Vagina (tissue), 2 donors: ENCODE measurements around the gene C17orf107. TPM values are rescaled to one million over a fixed set of nuclear protein-coding genes. Genes with fewer than 3 reads are reported as not detected.
"Not testable (repeated sequence)": the region's sequence is repeated elsewhere in the genome, so short reads cannot be mapped to it uniquely, and the experiment has no call there.

ENCODE experiments used
- DNase-seq, 2 donors: peaks; one replicate each; pipeline ENCODE4 v3.0.0-alpha.2; 2017; ENCODE audit errors: extremely low spot score in 2 of 2
- H3K27ac ChIP-seq: fragments of 200-600 bp; sonication (generic); one replicate; pipeline ENCODE4 v1.5.1; 2019
- H3K27me3 ChIP-seq: fragments of 200-600 bp; sonication (generic); one replicate; pipeline ENCODE4 v1.5.1; 2019
- H3K36me3 ChIP-seq, 2 donors: fragments of 200-600 bp; sonication (generic); one replicate each; pipeline ENCODE4 v1.5.1; 2017 to 2019
- H3K4me1 ChIP-seq: fragments of 200-600 bp; sonication (generic); one replicate; pipeline ENCODE4 v1.5.1; 2019
- H3K4me3 ChIP-seq, 2 donors: fragments of 200-600 bp; sonication (generic); 1 replicate in 1 of 2; 2 replicates in 1 of 2; pipeline ENCODE4 v1.5.1; 2016 to 2019
- H3K9me3 ChIP-seq: fragments of 200-600 bp; sonication (generic); one replicate; pipeline ENCODE4 v1.5.1; 2019
- CTCF ChIP-seq, 3 experiments: fragments of 450-650 bp in 2 of 3; fragments of 200-600 bp in 1 of 3; sonication (generic) in 1 of 3; IDR thresholded peaks; one replicate each; pipeline ENCODE4 v1.5.1; 2017 to 2019; ENCODE audit warnings: antibody characterized with exemption in 3 of 3, mild to moderate bottlenecking in 2 of 3, moderate library complexity in 2 of 3
- POLR2A ChIP-seq, 2 donors: fragments of 450-650 bp; IDR thresholded peaks; one replicate each; pipeline ENCODE4 v1.6.1; 2017; ENCODE audit warnings: antibody characterized with exemption in 2 of 2, mild to moderate bottlenecking in 2 of 2, moderate library complexity in 2 of 2
- POLR2AphosphoS5 ChIP-seq, 2 donors: sonication (generic); formaldehyde crosslinking; IDR thresholded peaks; one replicate each; pipeline ENCODE4 v1.9.0; 2017; ENCODE audit warnings: antibody characterized with exemption in 2 of 2, mild to moderate bottlenecking in 2 of 2, low read depth in 1 of 2; ENCODE audit not compliant: insufficient read depth in 1 of 2
- intact Hi-C: fragments of 100-400 bp; cut with DNase I; formaldehyde crosslinking; loops from one replicate; pipeline ENCODE4 v1.15.1; 2023
- total RNA-seq: library from RNA; depleted of rRNA; stranded (reverse); fragments of >200 nt; gene quantifications from one replicate; pipeline ENCODE4 v1.2.3, GENCODE V29; 2016

Gene C17orf107
- total RNA-seq, 1 donor from 2014 or later: 1.7 TPM

- Histone ChIP-seq H3K9me3 (no peaks in the 10 kb centered on the region), H3K4me1 (no peaks in the 10 kb centered on the region), H3K27me3 (no peaks in the 10 kb centered on the region), H3K4me3 (no peak overlapping the region), H3K27ac (no peak overlapping the region), H3K36me3 (no peaks in the 10 kb centered on the region)
- TF ChIP-seq POLR2A (IDR thresholded peaks at IDR 0.05): no peak
- no peak for TF ChIP-seq CTCF (IDR thresholded peaks at IDR 0.05)
- no peak for TF ChIP-seq POLR2AphosphoS5 (IDR thresholded peaks at IDR 0.05; ENCODE audit: insufficient read depth in 1 of 2, low read depth in 1 of 2)
- intact Hi-C loops: no loop called here
- DNase-seq: no peak
Observed at GRCh38 chr17:4920351-4921048, 21.2 kb downstream of the C17orf107 start.

- no peaks in the 10 kb centered on the region for H3K4me1 ChIP-seq
- no peak for TF ChIP-seq POLR2A (IDR thresholded peaks at IDR 0.05)
- TF ChIP-seq CTCF (IDR thresholded peaks at IDR 0.05): no peak
- no peaks in the 10 kb centered on the region for H3K9me3 ChIP-seq
- no peaks in the 10 kb centered on the region for H3K36me3 ChIP-seq
- intact Hi-C loops: no loop called here
- DNase-seq: no peak
- no peaks in the 10 kb centered on the region for H3K27me3 ChIP-seq
- H3K27ac ChIP-seq: no peak overlapping the region
- H3K4me3 ChIP-seq: no peak overlapping the region
Observed at GRCh38 chr17:4921320-4921719, 22.0 kb downstream of the C17orf107 start.

- H3K4me3 ChIP-seq, H3K4me1 ChIP-seq, H3K9me3 ChIP-seq, DNase-seq, H3K27ac ChIP-seq, H3K36me3 ChIP-seq, H3K27me3 ChIP-seq, intact Hi-C loops: not testable (repeated sequence)
Observed at GRCh38 chr17:4926577-4927335, 27.4 kb downstream of the C17orf107 start.

GRCh38 chr17:4928881-4929280 is 29.5 kb downstream of the C17orf107 start:
- DNase-seq: no peak
- TF ChIP-seq CTCF (IDR thresholded peaks at IDR 0.05) (no peak), POLR2A (IDR thresholded peaks at IDR 0.05) (no peak), POLR2AphosphoS5 (IDR thresholded peaks at IDR 0.05; ENCODE audit: insufficient read depth in 1 of 2, low read depth in 1 of 2) (no peak)
- H3K9me3 ChIP-seq: no peaks in the 10 kb centered on the region
- no peaks in the 10 kb centered on the region for H3K27me3 ChIP-seq
- intact Hi-C loops: no loop called here
- H3K4me3 ChIP-seq: no peak overlapping the region
- no peaks in the 10 kb centered on the region for H3K36me3 ChIP-seq
- H3K4me1 ChIP-seq: peaks cover 2% of the 10 kb centered on the region
- H3K27ac ChIP-seq: no peak overlapping the region

GRCh38 chr17:4931963-4932362 is 32.6 kb downstream of the C17orf107 start, which contains the start of gene GP1BA:
GP1BA (plus strand) TSS chr17:4932277; CDS start chr17:4932605, 328 bp downstream.
- Histone ChIP-seq H3K27me3 (no peaks in the 10 kb centered on the region), H3K27ac (no peak within 1 kb of the TSS), H3K9me3 (no peaks in the 10 kb centered on the region), H3K4me1 (peaks cover 10% of the 10 kb centered on the region), H3K36me3 (peaks cover 0 to 6% of the 10 kb centered on the region in 2 donors), H3K4me3 (no peak within 1 kb of the TSS)
- TF ChIP-seq POLR2A (IDR thresholded peaks at IDR 0.05) (no peak), CTCF (IDR thresholded peaks at IDR 0.05) (no peak), POLR2AphosphoS5 (IDR thresholded peaks at IDR 0.05; ENCODE audit: insufficient read depth in 1 of 2, low read depth in 1 of 2) (no peak)
- no peak for DNase-seq
- intact Hi-C loops: no loop called here
